ENCODE results near the gene HDGFL3.

DNA sequence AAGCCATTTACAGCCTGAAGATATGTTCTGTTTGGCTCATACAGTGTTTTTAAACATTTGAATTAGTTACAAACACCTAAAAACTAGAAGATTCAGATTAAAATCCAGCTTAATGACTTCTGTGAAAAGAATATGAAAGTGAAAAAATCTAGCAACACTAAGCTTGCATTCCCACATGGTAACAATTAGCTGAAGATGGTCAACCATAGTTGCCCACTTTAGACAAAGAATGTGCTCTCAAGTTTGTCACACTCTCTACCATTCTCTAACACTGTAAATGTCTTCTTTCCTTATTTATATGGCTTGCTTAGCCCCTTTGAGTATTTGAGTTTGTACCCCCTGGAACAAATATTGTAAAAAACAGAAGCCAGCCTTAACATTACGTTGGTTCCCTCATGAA lies 32.7 kb downstream of the HDGFL3 start:
- TF ChIP-seq CTCF (IDR thresholded peaks at IDR 0.05) (no peak), POLR2A (IDR thresholded peaks at IDR 0.05) (no peak)

Data from breast epithelium (tissue), 3 donors.